ENCODE measurements around the gene HDAC4. TPM values are rescaled to one million over a fixed set of nuclear protein-coding genes. Genes with fewer than 3 reads are reported as not detected.

The HDAC4 gene
- total and polyA plus RNA-seq, 2 experiments from 2014 or later = 8.1 to 41.8 TPM

DNA sequence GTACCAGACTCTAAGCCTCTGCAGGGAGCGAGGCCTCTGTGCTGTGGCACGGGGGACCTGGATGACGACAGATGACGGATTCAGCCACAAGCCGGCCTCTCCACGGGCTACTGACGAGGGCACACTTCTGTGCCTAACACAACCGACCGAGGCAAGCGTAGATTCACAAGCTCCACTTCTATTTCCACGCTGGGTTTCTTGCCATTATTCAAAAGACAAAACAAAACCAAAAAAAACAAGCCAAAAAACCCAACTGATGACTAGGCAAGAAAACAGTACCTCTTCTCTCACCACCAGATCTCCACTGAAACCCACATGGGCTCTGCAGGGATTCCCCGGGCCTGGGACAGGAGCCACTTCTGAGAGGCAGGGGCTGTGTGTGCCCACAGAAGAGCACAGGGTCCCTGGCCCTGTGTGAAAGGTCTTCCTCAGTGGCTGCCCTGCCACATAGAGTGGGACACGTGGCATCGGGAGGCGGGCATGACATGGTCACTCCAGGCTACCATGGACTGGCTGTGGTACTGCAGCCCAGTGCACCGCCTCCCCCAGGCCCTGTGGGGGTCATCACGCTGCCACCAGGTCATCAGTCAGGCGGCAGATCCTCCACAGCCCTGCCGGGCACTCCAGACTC is 254.7 kb downstream of the HDAC4 start (continued):
- no peak for TF ChIP-seq CTCF (conservative IDR thresholded peaks at IDR 0.05; ENCODE audit: low read depth in 2 of 2)
- no peak for TF ChIP-seq STAT1 (IDR thresholded peaks at IDR 0.05; ENCODE audit: unreplicated experiment)
- TF ChIP-seq, protein P1, sequence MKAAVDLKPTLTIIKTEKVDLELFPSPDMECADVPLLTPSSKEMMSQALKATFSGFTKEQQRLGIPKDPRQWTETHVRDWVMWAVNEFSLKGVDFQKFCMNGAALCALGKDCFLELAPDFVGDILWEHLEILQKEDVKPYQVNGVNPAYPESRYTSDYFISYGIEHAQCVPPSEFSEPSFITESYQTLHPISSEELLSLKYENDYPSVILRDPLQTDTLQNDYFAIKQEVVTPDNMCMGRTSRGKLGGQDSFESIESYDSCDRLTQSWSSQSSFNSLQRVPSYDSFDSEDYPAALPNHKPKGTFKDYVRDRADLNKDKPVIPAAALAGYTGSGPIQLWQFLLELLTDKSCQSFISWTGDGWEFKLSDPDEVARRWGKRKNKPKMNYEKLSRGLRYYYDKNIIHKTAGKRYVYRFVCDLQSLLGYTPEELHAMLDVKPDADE (IDR thresholded peaks at IDR 0.05) = no peak
- TF ChIP-seq POLR2AphosphoS5 (IDR thresholded peaks at IDR 0.05; ENCODE audit: low read depth) = no peak
- TF ChIP-seq REST (IDR thresholded peaks at IDR 0.05; ENCODE audit: unreplicated experiment) = no peak

DNA sequence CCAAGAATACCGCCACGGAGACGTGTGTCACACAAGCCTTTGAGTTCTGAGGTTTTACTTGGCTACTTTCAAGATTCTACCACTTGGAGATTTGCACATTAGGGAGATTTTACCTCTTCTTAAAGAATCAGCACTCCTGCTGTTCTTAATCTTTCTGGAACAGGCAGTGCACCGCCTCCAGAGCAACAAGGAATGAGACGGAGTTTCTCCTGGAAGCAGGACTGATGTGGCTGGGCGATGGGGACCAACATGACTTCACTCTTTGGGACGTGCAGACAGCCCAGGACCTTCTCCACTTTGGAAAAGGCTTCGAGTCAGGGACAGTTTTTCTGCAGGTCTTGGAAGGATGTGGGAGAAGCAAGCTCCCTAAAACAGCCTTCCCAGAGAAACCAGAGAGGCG is 255.2 kb downstream of the HDAC4 start:
- DNase-seq (ENCODE audit: low spot score) = no peak
- Histone ChIP-seq H3K27ac (ENCODE audit: low read depth) (no peak overlapping the region), H3K79me2 (replicated peaks; ENCODE audit: insufficient read depth) (no peaks in the 10 kb centered on the region), H3K4me1 (ENCODE audit: insufficient read depth) (no peaks in the 10 kb centered on the region), H3F3A (replicated peaks; ENCODE audit: low read depth) (no peaks in the 10 kb centered on the region), H3K9me2 (ENCODE audit: insufficient read depth) (no peaks in the 10 kb centered on the region), H3K4me3 (no peak overlapping the region), H2AFZ (no peak overlapping the region), H4K20me1 (replicated peaks; ENCODE audit: insufficient read depth) (0 out of 2 replicates have a peak, but pooled peaks cover 4% of the 10 kb centered on the region), H3K36me3 (ENCODE audit: insufficient read depth) (no peaks in the 10 kb centered on the region), H3K27me3 (ENCODE audit: insufficient read depth) (no peaks in the 10 kb centered on the region), H3K4me2 (no peak overlapping the region)
- Mint-ChIP-seq H3K9me3 (no peaks in the 10 kb centered on the region; the same call in 2 of the 3 replicates), H3K4me3 (no peak overlapping the region), H3K27ac (no peak overlapping the region), H3K4me1 (no peaks in the 10 kb centered on the region; the same call in 2 of the 3 replicates), H3K27me3 (ENCODE audit: insufficient read depth, low read depth, poor library complexity) (peaks cover 9% of the 10 kb centered on the region), H3K36me3 (ENCODE audit: low read depth) (peaks cover 31% of the 10 kb centered on the region)
- no peak for ATAC-seq
- TF ChIP-seq, protein P2, sequence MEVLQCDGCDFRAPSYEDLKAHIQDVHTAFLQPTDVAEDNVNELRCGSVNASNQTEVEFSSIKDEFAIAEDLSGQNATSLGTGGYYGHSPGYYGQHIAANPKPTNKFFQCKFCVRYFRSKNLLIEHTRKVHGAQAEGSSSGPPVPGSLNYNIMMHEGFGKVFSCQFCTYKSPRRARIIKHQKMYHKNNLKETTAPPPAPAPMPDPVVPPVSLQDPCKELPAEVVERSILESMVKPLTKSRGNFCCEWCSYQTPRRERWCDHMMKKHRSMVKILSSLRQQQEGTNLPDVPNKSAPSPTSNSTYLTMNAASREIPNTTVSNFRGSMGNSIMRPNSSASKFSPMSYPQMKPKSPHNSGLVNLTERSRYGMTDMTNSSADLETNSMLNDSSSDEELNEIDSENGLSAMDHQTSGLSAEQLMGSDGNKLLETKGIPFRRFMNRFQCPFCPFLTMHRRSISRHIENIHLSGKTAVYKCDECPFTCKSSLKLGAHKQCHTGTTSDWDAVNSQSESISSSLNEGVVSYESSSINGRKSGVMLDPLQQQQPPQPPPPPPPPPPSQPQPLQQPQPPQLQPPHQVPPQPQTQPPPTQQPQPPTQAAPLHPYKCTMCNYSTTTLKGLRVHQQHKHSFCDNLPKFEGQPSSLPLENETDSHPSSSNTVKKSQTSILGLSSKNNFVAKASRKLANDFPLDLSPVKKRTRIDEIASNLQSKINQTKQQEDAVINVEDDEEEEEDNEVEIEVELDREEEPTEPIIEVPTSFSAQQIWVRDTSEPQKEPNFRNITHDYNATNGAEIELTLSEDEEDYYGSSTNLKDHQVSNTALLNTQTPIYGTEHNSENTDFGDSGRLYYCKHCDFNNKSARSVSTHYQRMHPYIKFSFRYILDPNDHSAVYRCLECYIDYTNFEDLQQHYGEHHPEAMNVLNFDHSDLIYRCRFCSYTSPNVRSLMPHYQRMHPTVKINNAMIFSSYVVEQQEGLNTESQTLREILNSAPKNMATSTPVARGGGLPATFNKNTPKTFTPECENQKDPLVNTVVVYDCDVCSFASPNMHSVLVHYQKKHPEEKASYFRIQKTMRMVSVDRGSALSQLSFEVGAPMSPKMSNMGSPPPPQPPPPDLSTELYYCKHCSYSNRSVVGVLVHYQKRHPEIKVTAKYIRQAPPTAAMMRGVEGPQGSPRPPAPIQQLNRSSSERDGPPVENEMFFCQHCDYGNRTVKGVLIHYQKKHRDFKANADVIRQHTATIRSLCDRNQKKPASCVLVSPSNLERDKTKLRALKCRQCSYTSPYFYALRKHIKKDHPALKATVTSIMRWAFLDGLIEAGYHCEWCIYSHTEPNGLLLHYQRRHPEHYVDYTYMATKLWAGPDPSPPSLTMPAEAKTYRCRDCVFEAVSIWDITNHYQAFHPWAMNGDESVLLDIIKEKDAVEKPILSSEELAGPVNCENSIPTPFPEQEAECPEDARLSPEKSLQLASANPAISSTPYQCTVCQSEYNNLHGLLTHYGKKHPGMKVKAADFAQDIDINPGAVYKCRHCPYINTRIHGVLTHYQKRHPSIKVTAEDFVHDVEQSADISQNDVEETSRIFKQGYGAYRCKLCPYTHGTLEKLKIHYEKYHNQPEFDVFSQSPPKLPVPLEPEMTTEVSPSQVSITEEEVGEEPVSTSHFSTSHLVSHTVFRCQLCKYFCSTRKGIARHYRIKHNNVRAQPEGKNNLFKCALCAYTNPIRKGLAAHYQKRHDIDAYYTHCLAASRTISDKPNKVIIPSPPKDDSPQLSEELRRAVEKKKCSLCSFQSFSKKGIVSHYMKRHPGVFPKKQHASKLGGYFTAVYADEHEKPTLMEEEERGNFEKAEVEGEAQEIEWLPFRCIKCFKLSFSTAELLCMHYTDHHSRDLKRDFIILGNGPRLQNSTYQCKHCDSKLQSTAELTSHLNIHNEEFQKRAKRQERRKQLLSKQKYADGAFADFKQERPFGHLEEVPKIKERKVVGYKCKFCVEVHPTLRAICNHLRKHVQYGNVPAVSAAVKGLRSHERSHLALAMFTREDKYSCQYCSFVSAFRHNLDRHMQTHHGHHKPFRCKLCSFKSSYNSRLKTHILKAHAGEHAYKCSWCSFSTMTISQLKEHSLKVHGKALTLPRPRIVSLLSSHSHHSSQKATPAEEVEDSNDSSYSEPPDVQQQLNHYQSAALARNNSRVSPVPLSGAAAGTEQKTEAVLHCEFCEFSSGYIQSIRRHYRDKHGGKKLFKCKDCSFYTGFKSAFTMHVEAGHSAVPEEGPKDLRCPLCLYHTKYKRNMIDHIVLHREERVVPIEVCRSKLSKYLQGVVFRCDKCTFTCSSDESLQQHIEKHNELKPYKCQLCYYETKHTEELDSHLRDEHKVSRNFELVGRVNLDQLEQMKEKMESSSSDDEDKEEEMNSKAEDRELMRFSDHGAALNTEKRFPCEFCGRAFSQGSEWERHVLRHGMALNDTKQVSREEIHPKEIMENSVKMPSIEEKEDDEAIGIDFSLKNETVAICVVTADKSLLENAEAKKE (CRISPR knock-in tag; IDR thresholded peaks at IDR 0.05) = no peak
- TF ChIP-seq EZH2phosphoT487 (IDR thresholded peaks at IDR 0.05; ENCODE audit: unreplicated experiment) (no peak), POLR2AphosphoS5 (IDR thresholded peaks at IDR 0.05; ENCODE audit: low read depth) (no peak), NANOG (IDR thresholded peaks at IDR 0.05; ENCODE audit: borderline replicate concordance) (no peak), ZNF114 (CRISPR knock-in tag; IDR thresholded peaks at IDR 0.05) (no peak), ZNF331 (CRISPR knock-in tag; IDR thresholded peaks at IDR 0.05; ENCODE audit: low read depth) (no peak), JUNB (IDR thresholded peaks at IDR 0.05; ENCODE audit: unreplicated experiment) (no peak), EZH2 (IDR thresholded peaks at IDR 0.05; ENCODE audit: low read depth, unreplicated experiment) (no peak)

Data from GM23338 (cell line).